ENCODE measurements around the gene IRX3.

DNA sequence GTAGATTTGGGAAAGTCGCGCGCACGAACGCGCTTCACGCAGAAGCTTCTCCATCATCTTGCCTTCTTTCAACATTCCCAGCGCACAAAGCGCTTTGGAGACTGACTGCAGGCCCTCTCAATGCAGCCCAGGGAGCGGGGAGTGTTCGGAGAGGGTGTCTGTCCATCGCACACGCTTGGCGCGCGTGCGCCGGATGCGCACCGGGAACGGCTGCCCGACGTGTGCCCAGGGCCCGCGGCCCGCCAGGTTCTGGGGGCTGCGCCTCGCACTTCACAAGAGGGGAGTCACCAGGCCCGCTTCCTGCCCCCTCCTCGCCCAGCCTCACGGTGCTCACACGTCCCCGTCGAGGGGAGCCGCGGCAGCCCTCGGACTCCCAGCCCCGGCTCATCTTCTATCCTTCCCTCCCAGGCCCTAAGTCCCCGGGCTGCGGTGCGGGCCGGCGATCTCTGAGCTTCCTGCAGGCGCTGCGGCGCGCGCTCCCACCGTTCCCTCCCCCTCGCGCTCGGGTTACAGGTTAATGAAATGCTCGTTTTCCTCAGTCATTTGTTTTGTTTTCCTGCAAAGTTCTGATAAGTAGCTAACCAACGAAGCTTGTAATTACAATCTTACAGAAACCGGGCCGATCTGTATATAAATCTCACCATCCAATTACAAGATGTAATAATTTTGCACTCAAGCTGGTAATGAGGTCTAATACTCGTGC, 2.8 kb upstream of the IRX3 start:
- TF ChIP-seq, protein P1, sequence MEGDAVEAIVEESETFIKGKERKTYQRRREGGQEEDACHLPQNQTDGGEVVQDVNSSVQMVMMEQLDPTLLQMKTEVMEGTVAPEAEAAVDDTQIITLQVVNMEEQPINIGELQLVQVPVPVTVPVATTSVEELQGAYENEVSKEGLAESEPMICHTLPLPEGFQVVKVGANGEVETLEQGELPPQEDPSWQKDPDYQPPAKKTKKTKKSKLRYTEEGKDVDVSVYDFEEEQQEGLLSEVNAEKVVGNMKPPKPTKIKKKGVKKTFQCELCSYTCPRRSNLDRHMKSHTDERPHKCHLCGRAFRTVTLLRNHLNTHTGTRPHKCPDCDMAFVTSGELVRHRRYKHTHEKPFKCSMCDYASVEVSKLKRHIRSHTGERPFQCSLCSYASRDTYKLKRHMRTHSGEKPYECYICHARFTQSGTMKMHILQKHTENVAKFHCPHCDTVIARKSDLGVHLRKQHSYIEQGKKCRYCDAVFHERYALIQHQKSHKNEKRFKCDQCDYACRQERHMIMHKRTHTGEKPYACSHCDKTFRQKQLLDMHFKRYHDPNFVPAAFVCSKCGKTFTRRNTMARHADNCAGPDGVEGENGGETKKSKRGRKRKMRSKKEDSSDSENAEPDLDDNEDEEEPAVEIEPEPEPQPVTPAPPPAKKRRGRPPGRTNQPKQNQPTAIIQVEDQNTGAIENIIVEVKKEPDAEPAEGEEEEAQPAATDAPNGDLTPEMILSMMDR (IDR thresholded peaks at IDR 0.05) = no peak
- no peak for TF ChIP-seq POLR2A (IDR thresholded peaks at IDR 0.05)

Measured in Peyer's patch (tissue), 4 donors.